Activated naive CD8-positive, alpha-beta T cell (primary cell): ENCODE measurements around the gene TMEM63C.
A peak's percentile ranks its signal among the peaks of the same experiment; 100 is the strongest.

Experiments used
- H3K27ac Mint-ChIP-seq: one replicate; pipeline ENCODE4 v1.8.0; 2021; ENCODE audit warnings: mixed read lengths
- H3K27me3 Mint-ChIP-seq: one replicate; pipeline ENCODE4 v1.8.0; 2021; ENCODE audit warnings: mixed read lengths
- H3K36me3 Mint-ChIP-seq: one replicate; pipeline ENCODE4 v1.8.0; 2021; ENCODE audit warnings: mixed read lengths
- H3K4me1 Mint-ChIP-seq: one replicate; pipeline ENCODE4 v1.8.0; 2021; ENCODE audit warnings: low read depth, mixed read lengths
- H3K4me3 Mint-ChIP-seq: one replicate; pipeline ENCODE4 v1.8.0; 2021; ENCODE audit warnings: mild to moderate bottlenecking, mixed read lengths
- H3K9me3 Mint-ChIP-seq: one replicate; pipeline ENCODE4 v1.8.0; 2021; ENCODE audit warnings: low read depth, mixed read lengths

TMEM63C gene

GRCh38 chr14:77181603-77182437 is at the start of gene TMEM63C:
Gene TMEM63C, plus strand, starts transcription at chr14:77181798. Its CDS starts 37,016 bp downstream, at chr14:77218814.
- Mint-ChIP-seq H3K9me3 (no peaks in the 10 kb centered on the region), H3K36me3 (no peaks in the 10 kb centered on the region), H3K27ac (peak within 1 kb of the TSS; percentile 28), H3K4me3 (peak within 1 kb of the TSS; percentile 82), H3K27me3 (peaks cover 2% of the 10 kb centered on the region), H3K4me1 (peaks cover 12% of the 10 kb centered on the region)

- no peak overlapping the region for H3K4me3 Mint-ChIP-seq
- H3K4me1 Mint-ChIP-seq, result no peaks in the 10 kb centered on the region
- H3K9me3 Mint-ChIP-seq, result no peaks in the 10 kb centered on the region
- H3K27me3 Mint-ChIP-seq, result peaks cover 46% of the 10 kb centered on the region
- no peak overlapping the region for H3K27ac Mint-ChIP-seq
- no peaks in the 10 kb centered on the region for H3K36me3 Mint-ChIP-seq
Measured at GRCh38 chr14:77131871-77132486, 49.6 kb upstream of the TMEM63C start.

- H3K27me3 Mint-ChIP-seq, result peaks cover 49% of the 10 kb centered on the region
- no peaks in the 10 kb centered on the region for H3K9me3 Mint-ChIP-seq
- peaks cover 2% of the 10 kb centered on the region for H3K4me1 Mint-ChIP-seq
- no peak overlapping the region for H3K4me3 Mint-ChIP-seq
- no peaks in the 10 kb centered on the region for H3K36me3 Mint-ChIP-seq
- H3K27ac Mint-ChIP-seq, result no peak overlapping the region
Measured at GRCh38 chr14:77133720-77134338, 47.8 kb upstream of the TMEM63C start.

GRCh38 chr14:77139022-77139421 is 42.6 kb upstream of the TMEM63C start:
- H3K27me3 Mint-ChIP-seq, result peaks cover 57% of the 10 kb centered on the region
- H3K36me3 Mint-ChIP-seq, result no peaks in the 10 kb centered on the region
- H3K4me3 Mint-ChIP-seq, result peak overlapping the region; percentile 81
- H3K27ac Mint-ChIP-seq, result no peak overlapping the region
- no peaks in the 10 kb centered on the region for H3K9me3 Mint-ChIP-seq
- H3K4me1 Mint-ChIP-seq, result peaks cover 20% of the 10 kb centered on the region

GRCh38 chr14:77139540-77140358 is 41.8 kb upstream of the TMEM63C start:
- Mint-ChIP-seq H3K27ac (no peak overlapping the region), H3K4me3 (peak overlapping the region; percentile 81), H3K27me3 (peaks cover 56% of the 10 kb centered on the region), H3K36me3 (no peaks in the 10 kb centered on the region), H3K4me1 (peaks cover 20% of the 10 kb centered on the region), H3K9me3 (no peaks in the 10 kb centered on the region)

GRCh38 chr14:77140359-77141213 is 41.0 kb upstream of the TMEM63C start:
- Mint-ChIP-seq H3K4me3 (peak overlapping the region; percentile 81), H3K27ac (no peak overlapping the region), H3K27me3 (peaks cover 59% of the 10 kb centered on the region), H3K4me1 (peaks cover 20% of the 10 kb centered on the region), H3K9me3 (no peaks in the 10 kb centered on the region), H3K36me3 (no peaks in the 10 kb centered on the region)

- peaks cover 20% of the 10 kb centered on the region for H3K4me1 Mint-ChIP-seq
- H3K4me3 Mint-ChIP-seq, result peak within 1 kb of the TSS; percentile 81
- H3K36me3 Mint-ChIP-seq, result no peaks in the 10 kb centered on the region
- H3K9me3 Mint-ChIP-seq, result no peaks in the 10 kb centered on the region
- peaks cover 55% of the 10 kb centered on the region for H3K27me3 Mint-ChIP-seq
- H3K27ac Mint-ChIP-seq, result no peak within 1 kb of the TSS
Measured at GRCh38 chr14:77141214-77142004, 40.2 kb upstream of the TMEM63C start, which contains the start of gene ZDHHC22. Gene ZDHHC22, minus strand, starts transcription at chr14:77141791. Its CDS starts 2,053 bp downstream, at chr14:77139738.

- Mint-ChIP-seq H3K36me3 (no peaks in the 10 kb centered on the region), H3K4me1 (peaks cover 20% of the 10 kb centered on the region), H3K9me3 (no peaks in the 10 kb centered on the region), H3K27me3 (peaks cover 53% of the 10 kb centered on the region), H3K4me3 (peak overlapping the region; percentile 73), H3K27ac (no peak overlapping the region)
Measured at GRCh38 chr14:77142005-77142800, 39.4 kb upstream of the TMEM63C start.

- peaks cover 20% of the 10 kb centered on the region for H3K4me1 Mint-ChIP-seq
- H3K4me3 Mint-ChIP-seq, result no peak overlapping the region
- H3K9me3 Mint-ChIP-seq, result no peaks in the 10 kb centered on the region
- no peaks in the 10 kb centered on the region for H3K36me3 Mint-ChIP-seq
- H3K27me3 Mint-ChIP-seq, result peaks cover 50% of the 10 kb centered on the region
- H3K27ac Mint-ChIP-seq, result no peak overlapping the region
Measured at GRCh38 chr14:77143071-77143470, 38.5 kb upstream of the TMEM63C start.

- Mint-ChIP-seq H3K36me3 (no peaks in the 10 kb centered on the region), H3K27me3 (peaks cover 47% of the 10 kb centered on the region), H3K4me1 (peaks cover 12% of the 10 kb centered on the region), H3K27ac (no peak overlapping the region), H3K4me3 (no peak overlapping the region), H3K9me3 (no peaks in the 10 kb centered on the region)
Measured at GRCh38 chr14:77144412-77145115, 37.0 kb upstream of the TMEM63C start.

GRCh38 chr14:77145975-77146740 is 35.4 kb upstream of the TMEM63C start:
- Mint-ChIP-seq H3K27me3 (peaks cover 44% of the 10 kb centered on the region), H3K36me3 (no peaks in the 10 kb centered on the region), H3K9me3 (no peaks in the 10 kb centered on the region), H3K27ac (no peak overlapping the region), H3K4me1 (peaks cover 6% of the 10 kb centered on the region), H3K4me3 (no peak overlapping the region)
